ENCODE measurements around the gene MGAT3.
A peak's percentile ranks its signal among the peaks of the same experiment; 100 is the strongest.

- peak; percentile 99 for TF ChIP-seq POLR2A (IDR thresholded peaks at IDR 0.05; ENCODE audit: low read depth)
- no peak for TF ChIP-seq CTCF (IDR thresholded peaks at IDR 0.05)
Measured at GRCh38 chr22:39520226-39521105, 63.7 kb downstream of the MGAT3 start, which contains the start of gene ATF4.
